IMR-90 (cell line): Measurements from ENCODE around the gene WDCP. TPM values are rescaled to one million over a fixed set of nuclear protein-coding genes. Genes with fewer than 3 reads are reported as not detected.
A peak's percentile ranks its signal among the peaks of the same experiment; 100 is the strongest.

ENCODE experiments used
- ATAC-seq: fragments of 200-7000 bp; cut with Tn5 transposase; 2 replicates; pipeline ENCODE4 v1.9.1; 2020; ENCODE audit warnings: low read depth, mild to moderate bottlenecking, moderate library complexity
- BruUV-seq: library from RNA; stranded (reverse); fragments of 400-500 nt; replicated peaks from 2 replicates; lab custom pipeline; 2021; lab: Mats Ljungman, UMichigan
- CTCF ChIA-PET: fragments of 300-600 bp; formaldehyde crosslinking; extraction: SDS; loops from one replicate; lab custom pipeline; 2021; ENCODE audit warnings: antibody characterized with exemption; lab: Yijun Ruan, JAX
- POLR2A ChIA-PET: fragments of 300-600 bp; sonication (Branson Sonifier 250); formaldehyde crosslinking; loops from one replicate; lab custom pipeline; 2022; ENCODE audit warnings: antibody characterized with exemption; ENCODE audit not compliant: unreplicated experiment; lab: Charles Lee
- DNase-seq: peaks from one replicate; pipeline ENCODE4 v3.0.0; 2013
- H2AFZ ChIP-seq: replicated peaks from 2 replicates; pipeline ENCODE3; 2013; ENCODE audit warnings: low read length, mild to moderate bottlenecking; ENCODE audit not compliant: poor library complexity
- H2AK5ac ChIP-seq: 2 replicates; pipeline ENCODE4 v1.6.1; 2013; ENCODE audit warnings: low read depth, low read length, inconsistent platforms
- H2AK9ac ChIP-seq: replicated peaks from 2 replicates; pipeline ENCODE3; 2013; ENCODE audit warnings: mild to moderate bottlenecking, low read depth, low read length, moderate library complexity; ENCODE audit not compliant: poor library complexity
- H2BK120ac ChIP-seq: 2 replicates; pipeline ENCODE4 v1.6.1; 2013; ENCODE audit warnings: low read depth, low read length, inconsistent platforms
- H2BK15ac ChIP-seq: 3 replicates; pipeline ENCODE4 v1.6.1; 2013; ENCODE audit warnings: low read depth, low read length, inconsistent platforms
- H2BK20ac ChIP-seq: 2 replicates; pipeline ENCODE4 v1.6.1; 2013; ENCODE audit warnings: low read depth, mild to moderate bottlenecking, inconsistent platforms, low read length, moderate library complexity
- H2BK5ac ChIP-seq: 2 replicates; pipeline ENCODE4 v1.6.1; 2013; ENCODE audit warnings: mild to moderate bottlenecking, low read depth, low read length, inconsistent platforms; ENCODE audit not compliant: poor library complexity, severe bottlenecking
- H3K14ac ChIP-seq: replicated peaks from 2 replicates; pipeline ENCODE4 v1.6.1; 2013; ENCODE audit warnings: low read depth, low read length, inconsistent platforms
- H3K18ac ChIP-seq: 2 replicates; pipeline ENCODE4 v1.6.1; 2013; ENCODE audit warnings: low read depth, low read length, control low read depth
- H3K23ac ChIP-seq: 2 replicates; pipeline ENCODE4 v1.6.1; 2013; ENCODE audit warnings: low read depth, low read length, inconsistent platforms
- H3K27ac ChIP-seq: 2 replicates; pipeline ENCODE4 v1.5.1; 2013; ENCODE audit warnings: mild to moderate bottlenecking, control low read depth, low read length; ENCODE audit not compliant: insufficient read depth
- H3K27me3 ChIP-seq: 2 replicates; pipeline ENCODE4 v1.6.1; 2013; ENCODE audit warnings: low read length; ENCODE audit not compliant: control insufficient read depth, insufficient read depth
- H3K36me3 ChIP-seq: 2 replicates; pipeline ENCODE4 v1.6.1; 2013; ENCODE audit warnings: low read length, mixed read lengths; ENCODE audit not compliant: control insufficient read depth, insufficient read depth
- H3K4ac ChIP-seq: 2 replicates; pipeline ENCODE4 v1.6.1; 2013; ENCODE audit warnings: low read depth, low read length, inconsistent platforms
- H3K4me1 ChIP-seq: 2 replicates; pipeline ENCODE4 v1.6.1; 2013; ENCODE audit warnings: low read length, mixed read lengths; ENCODE audit not compliant: control insufficient read depth, insufficient read depth
- H3K4me2 ChIP-seq: 2 replicates; pipeline ENCODE4 v1.6.1; 2013; ENCODE audit warnings: low read depth, mild to moderate bottlenecking, control low read depth, low read length, moderate library complexity
- H3K4me3 ChIP-seq: 2 replicates; pipeline ENCODE4 v1.5.1; 2013; ENCODE audit warnings: low read depth, mild to moderate bottlenecking, control low read depth, low read length, moderate library complexity; ENCODE audit not compliant: insufficient read depth
- H3K56ac ChIP-seq: 2 replicates; pipeline ENCODE4 v1.6.1; 2013; ENCODE audit warnings: low read length, inconsistent platforms; ENCODE audit not compliant: insufficient read depth; ENCODE audit errors: extremely low read depth
- H3K79me1 ChIP-seq, 2 experiments: 2 replicates each; pipeline ENCODE4 v1.6.1; 2013; ENCODE audit warnings: low read length in 2 of 2, inconsistent platforms in 1 of 2, low read depth in 1 of 2
- H3K9ac ChIP-seq: 2 replicates; pipeline ENCODE4 v1.6.1; 2013; ENCODE audit warnings: low read depth, low read length, control low read depth
- H3K9me1 ChIP-seq: 2 replicates; pipeline ENCODE4 v1.6.1; 2013; ENCODE audit warnings: low read length, inconsistent platforms; ENCODE audit not compliant: insufficient read depth
- H3K9me3 ChIP-seq: 2 replicates; pipeline ENCODE4 v1.6.1; 2013; ENCODE audit warnings: low read length; ENCODE audit not compliant: control insufficient read depth, insufficient read depth
- H4K20me1 ChIP-seq: 2 replicates; pipeline ENCODE4 v1.6.1; 2013; ENCODE audit warnings: low read length, inconsistent platforms; ENCODE audit not compliant: insufficient read depth
- H4K5ac ChIP-seq: 2 replicates; pipeline ENCODE4 v1.6.1; 2013; ENCODE audit warnings: mild to moderate bottlenecking, low read depth, low read length, control low read depth
- H4K8ac ChIP-seq, 2 experiments: 2 replicates each; pipeline ENCODE4 v1.6.1; 2013; ENCODE audit warnings: low read depth in 2 of 2, low read length in 2 of 2, control low read depth in 1 of 2, inconsistent platforms in 1 of 2
- H4K91ac ChIP-seq: 2 replicates; pipeline ENCODE4 v1.6.1; 2013; ENCODE audit warnings: low read depth, low read length, inconsistent platforms; ENCODE audit not compliant: insufficient read depth
- BHLHE40 ChIP-seq: fragments of 150-350 bp; IDR thresholded peaks from 2 replicates; pipeline ENCODE4 v1.6.1; 2016; ENCODE audit warnings: mild to moderate bottlenecking, low read depth, low read length
- CEBPB ChIP-seq: IDR thresholded peaks from 2 replicates; pipeline ENCODE4 v1.6.1; 2012; ENCODE audit warnings: low read depth, low read length, improper control_type of control experiment
- CHD1 ChIP-seq: IDR thresholded peaks from 2 replicates; pipeline ENCODE4 v1.6.1; 2012; ENCODE audit warnings: low read depth, low read length, improper control_type of control experiment
- CTCF ChIP-seq: conservative IDR thresholded peaks from 2 replicates; pipeline ENCODE4 v1.5.1; 2012; ENCODE audit warnings: mild to moderate bottlenecking, low read depth, low read length, improper control_type of control experiment
- FOS ChIP-seq: fragments of 150-350 bp; IDR thresholded peaks from 2 replicates; pipeline ENCODE4 v1.6.1; 2016; ENCODE audit warnings: low read depth, low read length
- MAFK ChIP-seq: IDR thresholded peaks from 2 replicates; pipeline ENCODE4 v1.6.1; 2012; ENCODE audit warnings: low read depth, low read length, improper control_type of control experiment
- MXI1 ChIP-seq: IDR thresholded peaks from 2 replicates; pipeline ENCODE4 v1.6.1; 2012; ENCODE audit warnings: low read depth, mild to moderate bottlenecking, low read length, moderate library complexity, borderline replicate concordance
- NFE2L2 ChIP-seq: fragments of 150-350 bp; IDR thresholded peaks from 2 replicates; pipeline ENCODE4 v1.6.1; 2016; ENCODE audit warnings: low read depth, mild to moderate bottlenecking, low read length
- POLR2A ChIP-seq: IDR thresholded peaks from 2 replicates; pipeline ENCODE4 v1.6.1; 2012; ENCODE audit warnings: mild to moderate bottlenecking, low read depth, low read length
- RAD21 ChIP-seq: IDR thresholded peaks from 2 replicates; pipeline ENCODE4 v1.6.1; 2012; ENCODE audit warnings: low read length, improper control_type of control experiment
- RCOR1 ChIP-seq: IDR thresholded peaks from 2 replicates; pipeline ENCODE4 v1.6.1; 2012; ENCODE audit warnings: mild to moderate bottlenecking, low read length, improper control_type of control experiment; ENCODE audit not compliant: insufficient replicate concordance
- RFX5 ChIP-seq: IDR thresholded peaks from 2 replicates; pipeline ENCODE4 v1.8.0; 2012; ENCODE audit warnings: low read depth, mild to moderate bottlenecking, low read length, moderate library complexity
- SMC3 ChIP-seq: fragments of 150-350 bp; IDR thresholded peaks from 2 replicates; pipeline ENCODE4 v1.6.1; 2016; ENCODE audit warnings: low read depth, mild to moderate bottlenecking, antibody characterized with exemption, low read length, moderate library complexity
- USF2 ChIP-seq: fragments of 150-350 bp; IDR thresholded peaks from 2 replicates; pipeline ENCODE4 v1.6.1; 2017; ENCODE audit warnings: mild to moderate bottlenecking, antibody characterized with exemption, low read length, low read depth
- WGBS, 2 experiments: methylation state at CpG; one replicate each; pipeline versions ENCODE4 v1.1.5 to v1.1.7; 2013; ENCODE audit warnings: missing lambda C conversion rate in 2 of 2; ENCODE audit not compliant: insufficient read length in 1 of 2; ENCODE audit errors: extremely low coverage in 2 of 2; 5-methylcytosine and 5-hydroxymethylcytosine counted together
- dilution Hi-C: fragments of 300-500 bp; cut with HindIII; formaldehyde crosslinking; loops from one replicate; pipeline ENCODE4 v1.14.3; 2018; ENCODE audit warnings: low sequenced_read_pairs; ENCODE audit not compliant: unreplicated experiment
- in situ Hi-C: fragments of 300-500 bp; cut with MboI; formaldehyde crosslinking; loops from 3 replicates; pipeline ENCODE4 v1.14.3; 2019; ENCODE audit warnings: low sequenced_read_pairs, inconsistent platforms, mixed read lengths
- intact Hi-C: fragments of 100-400 bp; cut with micrococcal nuclease; formaldehyde crosslinking; loops from 2 replicates; pipeline ENCODE4 v1.10.0; 2022
- polyA plus RNA-seq, 3 experiments: library from polyadenylated mRNA; depleted of rRNA; stranded (reverse); fragments of >200 nt; gene quantifications; 2 replicates each; pipeline ENCODE4 v1.2.3, GENCODE V29; 2012; ENCODE audit warnings: low replicate concordance in 1 of 3
- total RNA-seq: library from RNA; depleted of rRNA; stranded (reverse); fragments of >200 nt; gene quantifications from 2 replicates; pipeline ENCODE4 v1.2.3, GENCODE V29; 2012

Gene WDCP
- total and polyA plus RNA-seq, 2 of the 4 experiments (the other 2 are of a cell fraction), result 6.8 to 18.6 TPM

- Histone ChIP-seq H3K4ac (no peak overlapping the region), H2BK120ac (no peak overlapping the region), H4K91ac (no peak overlapping the region), H3K9ac (no peak overlapping the region), H2AK5ac (no peak overlapping the region), H3K79me1 (peaks cover 12 to 44% of the 10 kb centered on the region in 2 experiments), H3K36me3 (peaks cover 18% of the 10 kb centered on the region), H3K14ac (no peak overlapping the region), H3K18ac (no peak overlapping the region), H2BK5ac (no peak overlapping the region), H3K4me1 (peaks cover 6% of the 10 kb centered on the region; the same call in 1 of the 2 replicates), H4K8ac (no peak overlapping the region), H3K4me3 (no peak overlapping the region), H3K23ac (no peak overlapping the region), H4K20me1 (no peaks in the 10 kb centered on the region; the same call in 1 of the 2 replicates), H3K27ac (no peak overlapping the region), H3K9me3 (no peaks in the 10 kb centered on the region), H3K56ac (no peak overlapping the region), H3K4me2 (no peak overlapping the region), H3K9me1 (peaks cover 11% of the 10 kb centered on the region), H2AK9ac (no peak overlapping the region), H4K5ac (no peak overlapping the region), H2BK20ac (no peak overlapping the region), H2BK15ac (no peak overlapping the region), H2AFZ (no peak overlapping the region), H3K27me3 (no peaks in the 10 kb centered on the region)
- dilution Hi-C loops, result no loop called here
- ChIA-PET CTCF (no interaction called here), POLR2A (no interaction called here)
- no TSS peak for BruUV-seq
- in situ Hi-C loops, result no loop called here
- no peak for ATAC-seq
- intact Hi-C loops, result no loop called here
- peak; percentile 36 for DNase-seq
- TF ChIP-seq USF2 (no peak), BHLHE40 (no peak), RFX5 (no peak), RAD21 (no peak), MAFK (no peak), RCOR1 (no peak), NFE2L2 (no peak), SMC3 (no peak), CTCF (no peak), MXI1 (no peak), CHD1 (no peak), FOS (no peak), CEBPB (no peak), POLR2A (no peak)
- WGBS, 2 experiments, result 80% methylated on average over 1 of the region's 2 CpGs; no CpG with 5 or more reads in 1 of the 2 experiments
These were observed 33.5 kb upstream of the WDCP start for GRCh38 chr2:24080701-24081100.
